ENCODE measurements around the gene GHRH. TPM values are rescaled to one million over a fixed set of nuclear protein-coding genes. Genes with fewer than 3 reads are reported as not detected.

The GHRH gene
- total and polyA plus RNA-seq, 2 experiments from 2014 or later: not detected

- H3K27me3 ChIP-seq: no peaks in the 10 kb centered on the region
- peaks cover 5% of the 10 kb centered on the region for H3K4me1 ChIP-seq (ENCODE audit: insufficient read depth)
- WGBS (ENCODE audit: low lambda C conversion rate, missing lambda C conversion rate): 79% methylated on average over 6 of the region's 6 CpGs
- DNase-seq (ENCODE audit: low spot score): peak; percentile 19
- no peak overlapping the region for H3K4me3 ChIP-seq
- no peak for TF ChIP-seq CTCF (IDR thresholded peaks at IDR 0.05; ENCODE audit: poor library complexity)
- TF ChIP-seq EZH2 (IDR thresholded peaks at IDR 0.05; ENCODE audit: borderline replicate concordance): no peak
- no peaks in the 10 kb centered on the region for H3K36me3 ChIP-seq (replicated peaks; ENCODE audit: insufficient read depth, low read depth)
- H3K79me2 ChIP-seq: no peaks in the 10 kb centered on the region
- H3K4me2 ChIP-seq: no peak overlapping the region
- no peaks in the 10 kb centered on the region for H3K9me3 ChIP-seq (ENCODE audit: low read depth)
- H4K20me1 ChIP-seq (ENCODE audit: insufficient read depth, poor library complexity, severe bottlenecking): no peaks in the 10 kb centered on the region
- no peak overlapping the region for H3K27ac ChIP-seq
- no peaks in the 10 kb centered on the region for H3K9me2 ChIP-seq (replicated peaks; ENCODE audit: insufficient read depth)
- H2AFZ ChIP-seq: no peak overlapping the region
Measured at GRCh38 chr20:37209661-37210314, 51.8 kb downstream of the GHRH start.

DNA sequence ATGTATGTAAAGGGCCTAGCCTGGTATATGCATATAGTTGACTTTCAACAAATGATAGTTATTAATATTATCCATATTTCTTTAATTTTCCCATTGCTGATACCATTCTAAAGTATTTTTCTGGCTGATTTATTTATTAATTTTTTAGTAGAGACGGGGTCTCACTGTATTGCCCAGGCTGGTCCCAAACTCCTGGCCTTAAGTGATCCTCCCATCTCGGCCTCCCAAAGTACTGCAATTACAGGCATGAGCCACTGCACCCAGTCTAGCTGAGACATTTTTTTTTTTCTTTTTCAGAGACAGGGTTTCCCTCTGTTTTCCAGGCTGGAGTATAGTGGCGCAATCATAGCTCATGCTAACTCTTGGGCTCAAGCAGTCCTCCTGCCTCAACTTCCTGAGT lies 52.4 kb downstream of the GHRH start:
- peaks cover 5% of the 10 kb centered on the region for H3K4me1 ChIP-seq (ENCODE audit: insufficient read depth)
- TF ChIP-seq CTCF (IDR thresholded peaks at IDR 0.05; ENCODE audit: poor library complexity): no peak
- no peak for TF ChIP-seq EZH2 (IDR thresholded peaks at IDR 0.05; ENCODE audit: borderline replicate concordance)
- H4K20me1 ChIP-seq (ENCODE audit: insufficient read depth, poor library complexity, severe bottlenecking): no peaks in the 10 kb centered on the region
- H3K9me3 ChIP-seq (ENCODE audit: low read depth): no peaks in the 10 kb centered on the region
- no peaks in the 10 kb centered on the region for H3K27me3 ChIP-seq
- no peak overlapping the region for H3K27ac ChIP-seq
- no peaks in the 10 kb centered on the region for H3K79me2 ChIP-seq
- H3K9me2 ChIP-seq (replicated peaks; ENCODE audit: insufficient read depth): no peaks in the 10 kb centered on the region
- WGBS (ENCODE audit: low lambda C conversion rate, missing lambda C conversion rate): 100% methylated on average over 3 of the region's 3 CpGs
- H3K4me2 ChIP-seq: no peak overlapping the region
- H3K36me3 ChIP-seq (replicated peaks; ENCODE audit: insufficient read depth, low read depth): no peaks in the 10 kb centered on the region
- H2AFZ ChIP-seq: no peak overlapping the region
- H3K4me3 ChIP-seq: no peak overlapping the region
- no peak for DNase-seq (ENCODE audit: low spot score)

- WGBS (ENCODE audit: low lambda C conversion rate, missing lambda C conversion rate): 94% methylated on average over 11 of the region's 11 CpGs
- H3K9me2 ChIP-seq (replicated peaks; ENCODE audit: insufficient read depth): no peaks in the 10 kb centered on the region
- H3K27me3 ChIP-seq: no peaks in the 10 kb centered on the region
- no peaks in the 10 kb centered on the region for H4K20me1 ChIP-seq (ENCODE audit: insufficient read depth, poor library complexity, severe bottlenecking)
- no peaks in the 10 kb centered on the region for H3K36me3 ChIP-seq (replicated peaks; ENCODE audit: insufficient read depth, low read depth)
- peaks cover 6% of the 10 kb centered on the region for H3K79me2 ChIP-seq
- H3K4me1 ChIP-seq (ENCODE audit: insufficient read depth): peaks cover 5% of the 10 kb centered on the region
- no peak overlapping the region for H3K4me2 ChIP-seq
- H3K27ac ChIP-seq: no peak overlapping the region
- no peak overlapping the region for H2AFZ ChIP-seq
- no peaks in the 10 kb centered on the region for H3K9me3 ChIP-seq (ENCODE audit: low read depth)
- H3K4me3 ChIP-seq: no peak overlapping the region
- DNase-seq (ENCODE audit: low spot score): no peak
- no peak for TF ChIP-seq EZH2 (IDR thresholded peaks at IDR 0.05; ENCODE audit: borderline replicate concordance)
- TF ChIP-seq EZH2phosphoT487 (IDR thresholded peaks at IDR 0.05; ENCODE audit: low read depth, severe bottlenecking, unreplicated experiment): no peak
- no peak for TF ChIP-seq CTCF (IDR thresholded peaks at IDR 0.05; ENCODE audit: poor library complexity)
Measured at GRCh38 chr20:37207171-37207570, 54.4 kb downstream of the GHRH start.

DNA sequence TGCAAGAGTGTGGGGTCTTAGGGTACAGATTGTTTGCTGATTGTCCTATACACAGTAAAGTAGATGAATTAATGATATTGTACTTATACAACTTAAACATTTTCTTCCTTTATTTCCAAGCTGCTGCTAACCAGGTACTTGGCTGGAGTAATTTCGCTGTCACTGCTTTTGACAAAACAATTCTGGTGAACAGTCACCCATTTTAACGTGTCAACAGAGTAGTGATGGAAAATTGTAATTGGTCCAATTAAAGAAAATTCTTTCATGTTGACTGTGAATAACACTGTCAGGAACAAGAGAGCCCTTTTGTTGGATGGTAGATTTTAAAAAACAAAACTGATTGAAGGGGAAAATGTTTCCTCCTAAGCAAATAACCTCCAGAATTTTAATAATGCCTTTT lies 55.8 kb downstream of the GHRH start:
- no peak overlapping the region for H2AFZ ChIP-seq
- H3K27me3 ChIP-seq: no peaks in the 10 kb centered on the region
- H3K4me1 ChIP-seq (ENCODE audit: insufficient read depth): peaks cover 15% of the 10 kb centered on the region
- H3K79me2 ChIP-seq: peaks cover 11% of the 10 kb centered on the region
- H3K36me3 ChIP-seq (replicated peaks; ENCODE audit: insufficient read depth, low read depth): peaks cover 2% of the 10 kb centered on the region
- H4K20me1 ChIP-seq (ENCODE audit: insufficient read depth, poor library complexity, severe bottlenecking): no peaks in the 10 kb centered on the region
- WGBS (ENCODE audit: low lambda C conversion rate, missing lambda C conversion rate): 88% methylated on average over 2 of the region's 2 CpGs
- H3K4me3 ChIP-seq: no peak overlapping the region
- H3K9me3 ChIP-seq (ENCODE audit: low read depth): no peaks in the 10 kb centered on the region
- no peaks in the 10 kb centered on the region for H3K9me2 ChIP-seq (replicated peaks; ENCODE audit: insufficient read depth)
- no peak overlapping the region for H3K27ac ChIP-seq
- TF ChIP-seq CTCF (IDR thresholded peaks at IDR 0.05; ENCODE audit: poor library complexity) (no peak), EZH2 (IDR thresholded peaks at IDR 0.05; ENCODE audit: borderline replicate concordance) (no peak), EZH2phosphoT487 (IDR thresholded peaks at IDR 0.05; ENCODE audit: low read depth, severe bottlenecking, unreplicated experiment) (no peak)
- no peak for DNase-seq (ENCODE audit: low spot score)
- no peak overlapping the region for H3K4me2 ChIP-seq

Measured in hepatocyte (in vitro differentiated cells).